Liver (tissue), 9 donors: ENCODE results near the gene TRPM8. TPM values are rescaled to one million over a fixed set of nuclear protein-coding genes. Genes with fewer than 3 reads are reported as not detected.

Experiments
- DNase-seq: peaks from one replicate; pipeline ENCODE4 v3.0.0-alpha.2; 2017; ENCODE audit warnings: low spot score
- H3K27ac ChIP-seq, 2 donors: one replicate each; pipeline ENCODE4 v1.7.0; 2013; ENCODE audit warnings: inconsistent platforms in 2 of 2, low read length in 2 of 2, control low read depth in 1 of 2, low read depth in 1 of 2, mild to moderate bottlenecking in 1 of 2
- H3K27me3 ChIP-seq, 4 donors: one replicate each; pipeline versions ENCODE4 v1.6.1 to v1.7.0; 2013; ENCODE audit warnings: low read length in 3 of 4, inconsistent platforms in 1 of 4, mild to moderate bottlenecking in 1 of 4, moderate library complexity in 1 of 4; ENCODE audit not compliant: control insufficient read depth in 4 of 4, insufficient read depth in 4 of 4
- H3K36me3 ChIP-seq, 4 donors: one replicate each; pipeline versions ENCODE4 v1.6.1 to v1.7.0; 2013; ENCODE audit warnings: low read length in 3 of 4, mild to moderate bottlenecking in 3 of 4, low read depth in 1 of 4, moderate library complexity in 1 of 4; ENCODE audit not compliant: control insufficient read depth in 4 of 4, insufficient read depth in 3 of 4
- H3K4me1 ChIP-seq, 4 donors: one replicate each; pipeline versions ENCODE4 v1.6.1 to v1.7.0; 2013; ENCODE audit warnings: low read length in 3 of 4, mild to moderate bottlenecking in 3 of 4, moderate library complexity in 1 of 4; ENCODE audit not compliant: control insufficient read depth in 4 of 4, insufficient read depth in 4 of 4
- H3K4me3 ChIP-seq, 3 donors: one replicate each; pipeline versions ENCODE4 v1.6.1 to v1.7.0; 2013; ENCODE audit warnings: low read length in 3 of 3, control low read depth in 1 of 3, low read depth in 1 of 3, mild to moderate bottlenecking in 1 of 3
- H3K9ac ChIP-seq, 2 donors: one replicate each; pipeline ENCODE4 v1.7.0; 2013; ENCODE audit warnings: low read length in 2 of 2, mild to moderate bottlenecking in 2 of 2, moderate library complexity in 2 of 2, control low read depth in 1 of 2, low read depth in 1 of 2
- H3K9me3 ChIP-seq, 4 donors: one replicate each; pipeline versions ENCODE4 v1.6.1 to v1.7.0; 2013; ENCODE audit warnings: low read length in 3 of 4; ENCODE audit not compliant: control insufficient read depth in 4 of 4
- CTCF ChIP-seq: fragments of 150-350 bp; IDR thresholded peaks from 2 replicates; pipeline ENCODE4 v1.5.1; 2017; ENCODE audit warnings: improper control_type of control experiment, low read depth, low read length; ENCODE audit not compliant: missing input control
- EGR1 ChIP-seq, 2 donors: IDR thresholded peaks; 2 replicates each; pipeline ENCODE4 v1.6.1; 2016 to 2018; ENCODE audit warnings: antibody characterized with exemption in 2 of 2, low read depth in 2 of 2
- FOXA1 ChIP-seq: IDR thresholded peaks from 2 replicates; pipeline ENCODE4 v1.6.1; 2016; ENCODE audit warnings: antibody characterized with exemption
- FOXA2 ChIP-seq: IDR thresholded peaks from 2 replicates; pipeline ENCODE4 v1.6.1; 2016; ENCODE audit warnings: antibody characterized with exemption
- GABPA ChIP-seq, 2 donors: IDR thresholded peaks in 1 of 2; conservative IDR thresholded peaks in 1 of 2; 2 replicates each; pipeline ENCODE4 v1.6.1; 2016; ENCODE audit warnings: antibody characterized with exemption in 2 of 2, mild to moderate bottlenecking in 1 of 2, moderate library complexity in 1 of 2
- HNF4A ChIP-seq, 2 donors: conservative IDR thresholded peaks; 2 replicates each; pipeline ENCODE4 v1.6.1; 2016; ENCODE audit warnings: antibody characterized with exemption in 2 of 2, mild to moderate bottlenecking in 2 of 2
- HNF4G ChIP-seq: IDR thresholded peaks from 2 replicates; pipeline ENCODE4 v1.6.1; 2016; ENCODE audit warnings: antibody characterized with exemption
- MAX ChIP-seq: IDR thresholded peaks from 2 replicates; pipeline ENCODE4 v1.6.1; 2016; ENCODE audit warnings: antibody characterized with exemption
- NR2F2 ChIP-seq: IDR thresholded peaks from 2 replicates; pipeline ENCODE4 v1.6.1; 2016; ENCODE audit warnings: antibody characterized with exemption
- RAD21 ChIP-seq, 2 donors: IDR thresholded peaks; 2 replicates each; pipeline ENCODE4 v1.6.1; 2016; ENCODE audit warnings: antibody characterized with exemption in 2 of 2, mild to moderate bottlenecking in 2 of 2
- REST ChIP-seq: IDR thresholded peaks from 2 replicates; pipeline ENCODE4 v1.6.1; 2016; ENCODE audit warnings: antibody characterized with exemption, mild to moderate bottlenecking
- SP1 ChIP-seq: IDR thresholded peaks from 2 replicates; pipeline ENCODE4 v1.6.1; 2018; ENCODE audit warnings: antibody characterized with exemption, mild to moderate bottlenecking
- TAF1 ChIP-seq: conservative IDR thresholded peaks from 2 replicates; pipeline ENCODE4 v1.6.1; 2016; ENCODE audit warnings: antibody characterized with exemption, mild to moderate bottlenecking
- YY1 ChIP-seq: IDR thresholded peaks from 2 replicates; pipeline ENCODE4 v1.6.1; 2016; ENCODE audit warnings: antibody characterized with exemption, mild to moderate bottlenecking
- ZBTB33 ChIP-seq: IDR thresholded peaks from 2 replicates; pipeline ENCODE4 v1.6.1; 2016; ENCODE audit warnings: antibody characterized with exemption
- WGBS: extraction: QIAGEN DNeasy Blood & Tissue Kit; methylation state at CpG from one replicate; pipeline ENCODE4 v1.1.7; 2013; 5-methylcytosine and 5-hydroxymethylcytosine counted together
- polyA plus RNA-seq, 2 donors: library from polyadenylated mRNA; stranded (reverse) in 1 of 2; unstranded in 1 of 2; fragments of 200-250 nt in 1 of 2; fragments of >200 nt in 1 of 2; fragmentation: Nextera tagmentation in 1 of 2; extraction: Ambion mirVana in 1 of 2; gene quantifications; one replicate each; pipeline versions ENCODE4 v1.2.1 to v1.2.3, GENCODE V29; 2013 to 2015
- total RNA-seq, 2 donors: library from RNA; depleted of rRNA; stranded (reverse); fragments of >200 nt; gene quantifications; one replicate each; pipeline ENCODE4 v1.2.3, GENCODE V29; 2014
- donor health status: healthy.
- donor health status: healthy.
- donor health status: healthy.
- donor health status: healthy.
- donor health status: healthy.

TRPM8 gene
- total and polyA plus RNA-seq, 4 donors = 1.1 to 79.2 (median 33.2) TPM

- no peak for TF ChIP-seq SP1
- no peak for TF ChIP-seq FOXA1
- no peak for TF ChIP-seq FOXA2
- no peak for TF ChIP-seq GABPA (IDR thresholded peaks at IDR 0.05 in 1 of 2, conservative IDR thresholded peaks at IDR 0.05 in 1 of 2)
- no peak for TF ChIP-seq MAX
- TF ChIP-seq YY1 = no peak
- no peak for TF ChIP-seq REST
- TF ChIP-seq NR2F2 = no peak
- Histone ChIP-seq H3K27me3 (no peaks in the 10 kb centered on the region), H3K27ac (no peak overlapping the region), H3K4me3 (no peak overlapping the region), H3K36me3 (no peaks in the 10 kb centered on the region), H3K4me1 (no peaks in the 10 kb centered on the region), H3K9me3 (no peaks in the 10 kb centered on the region), H3K9ac (no peak overlapping the region)
- DNase-seq = no peak
- WGBS = 71% methylated on average over 4 of the region's 4 CpGs
Measured at GRCh38 chr2:233901367-233901766, 15.8 kb upstream of the TRPM8 start.

- 92% methylated on average over 4 of the region's 4 CpGs for WGBS
- Histone ChIP-seq H3K36me3 (no peaks in the 10 kb centered on the region), H3K9ac (no peak overlapping the region), H3K27me3 (no peaks in the 10 kb centered on the region), H3K4me1 (no peaks in the 10 kb centered on the region), H3K9me3 (no peaks in the 10 kb centered on the region), H3K4me3 (no peak overlapping the region), H3K27ac (no peak overlapping the region)
- TF ChIP-seq HNF4G = no peak
- no peak for TF ChIP-seq REST
- TF ChIP-seq HNF4A (conservative IDR thresholded peaks at IDR 0.05) = no peak
- TF ChIP-seq RAD21 (IDR thresholded peaks at IDR 0.05) = no peak
- TF ChIP-seq CTCF = no peak
- TF ChIP-seq GABPA (IDR thresholded peaks at IDR 0.05 in 1 of 2, conservative IDR thresholded peaks at IDR 0.05 in 1 of 2) = no peak
- TF ChIP-seq ZBTB33 = no peak
- no peak for TF ChIP-seq FOXA2
- TF ChIP-seq EGR1 (IDR thresholded peaks at IDR 0.05; ENCODE audit: low read depth in 2 of 2) = no peak
- TF ChIP-seq TAF1 = no peak
- no peak for DNase-seq
Measured at GRCh38 chr2:233901884-233902283, 15.3 kb upstream of the TRPM8 start.
